HG02885 (cell line): Measurements from ENCODE around the gene NFIB.

ENCODE experiments used
- ATAC-seq: cut with Tn5 transposase; IDR thresholded peaks from one replicate; pipeline ENCODE4 v1.9.1; 2021; ENCODE audit warnings: mild to moderate bottlenecking; ENCODE audit not compliant: unreplicated experiment, poor library complexity

Gene NFIB

GRCh38 chr9:14313951-14314423 is at the start of gene NFIB:
TSS of gene NFIB (minus strand) at chr9:14314141. CDS start at chr9:14313511, 630 bp downstream.
- ATAC-seq, result no peak

- no peak for ATAC-seq
Observed at GRCh38 chr9:14362175-14362574, 48.2 kb upstream of the NFIB start.

DNA sequence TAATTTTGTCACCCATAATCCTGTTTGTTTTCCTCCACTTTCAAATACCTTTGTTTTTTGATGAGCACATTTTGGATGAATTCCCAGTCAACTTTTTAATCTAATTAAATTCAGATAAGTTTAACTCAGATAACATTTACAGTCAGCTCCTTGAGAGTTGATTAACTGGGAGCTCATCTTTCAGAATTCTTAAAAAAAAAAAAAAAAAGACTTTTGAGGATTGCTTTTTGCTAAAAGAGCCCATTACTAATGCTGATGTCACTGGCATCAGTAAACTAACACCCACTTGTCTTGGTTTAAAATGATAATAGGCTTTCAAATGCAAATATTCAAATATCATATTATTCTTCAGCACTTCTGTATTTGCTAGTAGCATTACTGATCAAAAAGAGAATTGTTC is 47.1 kb upstream of the NFIB start:
- no peak for ATAC-seq

GRCh38 chr9:14358523-14358922 is 44.6 kb upstream of the NFIB start:
- ATAC-seq, result no peak

DNA sequence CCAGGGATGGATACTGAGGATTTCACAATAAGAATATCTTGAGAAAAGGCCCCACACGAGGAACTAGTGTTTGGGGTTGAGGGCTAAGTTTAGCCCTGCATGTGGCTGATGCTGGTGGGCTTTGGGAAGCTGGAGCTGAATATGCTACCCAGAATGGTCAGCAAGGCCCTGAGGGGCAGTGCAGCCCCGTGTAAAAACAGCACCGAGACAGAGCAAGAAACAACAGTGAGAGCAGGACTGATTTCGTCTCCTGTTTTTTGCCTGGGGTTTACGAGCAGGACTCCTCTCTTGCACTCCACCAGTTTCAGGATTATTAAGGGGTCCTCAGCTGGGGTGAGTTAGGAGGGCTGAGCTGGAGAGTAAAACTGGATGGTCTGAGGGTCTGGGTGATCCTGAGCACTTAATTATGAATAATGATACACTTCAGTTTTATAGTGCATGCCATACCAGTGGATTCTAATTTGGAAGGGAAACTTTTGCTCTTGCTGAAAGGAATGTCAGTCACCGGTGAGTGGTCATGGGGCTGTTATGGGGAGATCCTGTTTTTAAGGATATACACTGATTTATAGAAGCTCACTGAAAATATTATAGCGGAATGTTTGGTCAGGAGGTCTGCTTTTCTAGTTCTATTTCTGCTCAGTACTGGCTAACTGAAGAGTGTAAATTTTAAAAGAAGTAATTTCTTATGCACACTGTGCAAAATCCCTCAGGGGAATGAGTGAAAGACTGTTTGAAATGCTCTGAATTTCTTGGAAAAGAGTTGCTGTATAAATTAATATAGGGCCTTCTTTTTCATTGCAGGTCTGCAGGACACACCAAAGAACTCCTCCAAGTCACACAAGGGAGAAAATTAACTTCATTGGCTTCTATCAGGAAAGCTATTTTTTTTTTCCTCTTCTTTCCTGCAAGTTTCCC is 42.7 kb upstream of the NFIB start:
- no peak for ATAC-seq

DNA sequence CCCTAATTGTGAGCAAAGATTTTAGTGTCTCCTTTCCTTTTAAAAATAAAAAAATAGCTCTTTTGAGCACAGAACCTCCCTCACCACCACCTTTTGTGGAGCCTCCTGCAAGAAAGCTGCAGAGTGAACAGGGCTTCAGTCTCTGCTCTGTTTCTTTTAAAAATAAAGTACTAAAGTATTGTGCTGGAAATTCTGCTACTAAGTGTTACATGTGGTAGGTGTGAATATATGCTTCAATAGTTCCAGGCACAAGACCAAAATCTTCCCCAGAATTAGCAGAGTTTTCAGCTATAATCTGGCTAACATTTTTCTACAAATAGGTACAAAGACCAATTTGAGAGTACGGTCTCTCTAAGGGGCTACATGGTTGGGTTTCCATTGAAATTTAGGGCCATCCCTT is 40.3 kb upstream of the NFIB start:
- ATAC-seq, result no peak

- ATAC-seq, result peak; percentile 90
Observed at GRCh38 chr9:14353222-14354056, 39.5 kb upstream of the NFIB start.

DNA sequence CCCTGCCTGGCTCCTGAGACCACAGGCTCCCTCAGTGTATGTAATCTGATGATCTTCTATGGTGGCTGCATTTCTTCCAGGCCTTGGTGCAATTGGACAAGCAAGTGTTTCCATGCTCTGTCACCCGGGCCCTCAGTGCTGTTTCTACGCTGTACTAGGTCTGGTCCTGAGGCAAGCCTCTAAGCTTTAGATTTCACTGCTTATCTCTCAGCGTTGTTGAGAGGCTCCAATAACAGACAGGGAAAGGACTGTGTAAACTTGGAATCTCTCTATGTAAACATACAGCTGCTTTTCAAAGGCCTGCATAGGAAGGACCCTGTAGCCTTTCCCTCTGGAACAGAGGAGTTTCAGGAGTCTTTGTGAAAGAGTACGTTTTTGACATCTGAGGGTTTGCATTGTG is 38.6 kb upstream of the NFIB start:
- ATAC-seq, result no peak

- ATAC-seq, result no peak
Observed at GRCh38 chr9:14351221-14351836, 37.4 kb upstream of the NFIB start.

GRCh38 chr9:14350754-14351153 is 36.8 kb upstream of the NFIB start:
- ATAC-seq, result no peak

DNA sequence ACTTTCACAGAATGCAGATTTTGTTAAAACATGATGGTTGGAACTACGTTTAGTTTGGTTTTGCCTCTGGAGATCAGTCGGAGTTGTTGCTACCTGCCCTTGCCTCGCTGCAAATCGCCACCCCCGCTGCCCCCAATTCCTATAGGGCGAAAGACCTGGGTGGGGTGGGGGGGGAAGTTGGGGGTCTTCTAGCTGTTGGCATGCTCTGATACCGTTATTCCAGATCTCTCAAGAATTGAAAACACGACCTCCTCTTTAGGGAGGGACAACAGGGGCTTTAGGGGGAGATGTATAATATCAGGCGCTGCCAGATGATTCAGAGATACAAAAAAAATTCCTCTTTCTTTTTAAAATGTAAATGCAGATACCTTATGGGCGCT is 36.4 kb upstream of the NFIB start:
- ATAC-seq, result no peak

DNA sequence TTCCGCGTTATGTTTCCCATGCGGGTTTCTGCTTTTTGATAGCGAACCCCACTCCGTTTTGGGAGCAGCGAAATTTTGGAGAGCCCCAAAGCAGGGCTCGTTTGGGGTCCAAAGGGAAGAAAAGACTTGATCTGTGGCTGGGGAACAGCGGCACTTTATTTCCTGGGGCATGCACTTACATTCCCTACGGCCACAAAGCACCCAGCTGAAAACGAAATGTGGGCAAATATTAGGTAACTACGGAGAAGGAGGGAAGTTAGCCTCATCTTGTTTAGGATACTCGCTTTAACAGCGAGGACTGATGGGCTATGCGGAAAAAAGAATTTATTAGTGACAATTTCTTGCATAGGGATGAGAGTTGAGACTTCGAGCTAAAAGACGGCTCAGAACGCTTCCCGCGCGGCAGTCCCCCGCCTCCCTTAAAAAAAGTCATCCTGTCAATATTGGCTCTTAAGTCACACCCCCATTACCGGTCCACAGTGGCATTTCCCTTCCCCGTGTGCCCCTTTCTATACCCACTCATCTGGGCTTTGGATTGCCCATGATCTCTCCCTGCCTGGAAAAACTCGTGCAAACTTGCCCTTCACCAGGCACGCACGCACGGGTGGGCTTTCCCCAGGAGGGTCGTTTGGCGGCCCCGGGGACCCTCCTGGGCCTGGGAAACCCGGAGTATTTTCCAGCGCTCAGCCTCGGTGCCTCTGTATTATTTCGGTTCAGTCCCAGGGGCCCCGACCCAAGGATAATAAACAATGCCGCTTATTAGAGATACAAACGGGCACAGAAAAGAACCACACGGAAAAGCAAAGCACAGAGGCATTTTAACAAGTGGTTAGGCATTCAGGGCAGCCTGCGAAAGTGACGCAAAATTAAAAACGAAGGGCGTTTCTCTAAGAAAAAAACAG is 35.8 kb upstream of the NFIB start:
- no peak for ATAC-seq

- no peak for ATAC-seq
Observed at GRCh38 chr9:14349146-14349446, 35.2 kb upstream of the NFIB start.

DNA sequence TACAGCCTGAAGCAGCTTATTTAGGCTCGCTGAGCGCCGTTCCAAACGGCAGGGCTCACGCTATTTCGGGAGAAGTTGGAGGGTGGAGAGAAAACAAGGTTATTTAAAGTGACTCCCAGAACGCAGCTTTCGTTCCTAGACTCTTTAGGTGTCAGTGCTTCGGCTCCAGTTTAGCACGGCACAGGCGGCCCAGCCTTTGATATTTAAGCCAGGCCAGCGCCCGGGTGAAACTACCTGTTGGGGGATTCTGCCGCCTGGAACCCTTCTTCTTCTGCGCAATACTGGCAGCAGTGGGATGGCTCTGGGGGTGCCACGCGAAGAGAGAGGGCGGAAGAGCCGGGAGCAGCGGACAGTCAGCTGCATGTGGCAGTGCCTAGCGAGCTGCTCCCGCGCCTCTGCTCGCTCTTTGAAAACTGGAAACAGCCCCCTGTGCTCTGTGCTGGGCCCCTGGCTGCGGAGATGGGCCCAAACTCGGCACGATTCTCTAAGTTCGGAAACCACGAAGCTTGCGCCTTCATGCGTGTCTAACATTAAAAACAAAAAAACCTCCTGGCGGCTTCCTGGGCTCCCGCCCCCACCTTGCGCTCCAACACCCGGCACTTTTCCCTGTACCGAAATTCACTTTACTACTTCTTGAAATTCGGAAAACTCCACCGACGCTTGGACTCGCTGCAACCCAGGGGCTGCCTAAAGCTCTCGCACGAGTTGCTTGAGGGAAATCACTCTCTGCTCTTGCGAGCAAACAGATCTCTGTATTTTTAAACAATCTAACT is 34.6 kb upstream of the NFIB start:
- ATAC-seq, result no peak

GRCh38 chr9:14348123-14348372 is 34.1 kb upstream of the NFIB start:
- no peak for ATAC-seq

GRCh38 chr9:14347406-14348122 is 33.6 kb upstream of the NFIB start:
- ATAC-seq, result no peak

DNA sequence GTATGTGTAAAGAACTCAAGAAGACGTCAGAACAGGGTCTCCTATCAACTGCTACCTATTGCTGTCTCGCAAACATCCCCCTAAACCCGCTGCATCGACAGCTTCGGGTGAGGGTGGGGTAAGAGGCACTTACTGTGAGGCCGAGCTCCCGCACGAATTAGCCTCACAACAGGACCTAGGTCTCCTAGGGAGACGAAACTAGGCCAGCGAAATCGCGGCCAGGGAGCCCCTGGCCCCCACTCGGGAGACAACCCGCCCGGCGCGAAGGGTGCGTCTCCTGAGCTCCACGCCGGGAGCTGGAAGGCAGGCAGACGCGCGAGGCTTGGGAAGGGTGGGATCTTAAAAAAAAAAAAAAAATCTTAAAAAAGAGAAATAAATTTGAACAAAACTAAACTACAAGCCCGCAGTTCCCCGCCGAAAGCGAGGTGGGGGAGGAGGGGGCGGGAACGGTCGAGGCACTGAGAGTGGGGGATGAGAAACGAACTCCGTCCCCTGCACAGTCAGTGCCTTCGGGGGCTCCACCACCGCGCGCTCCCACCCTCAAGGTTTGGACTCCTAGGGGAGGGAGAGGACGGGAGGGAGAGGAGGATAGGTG is 33.0 kb upstream of the NFIB start:
- no peak for ATAC-seq

DNA sequence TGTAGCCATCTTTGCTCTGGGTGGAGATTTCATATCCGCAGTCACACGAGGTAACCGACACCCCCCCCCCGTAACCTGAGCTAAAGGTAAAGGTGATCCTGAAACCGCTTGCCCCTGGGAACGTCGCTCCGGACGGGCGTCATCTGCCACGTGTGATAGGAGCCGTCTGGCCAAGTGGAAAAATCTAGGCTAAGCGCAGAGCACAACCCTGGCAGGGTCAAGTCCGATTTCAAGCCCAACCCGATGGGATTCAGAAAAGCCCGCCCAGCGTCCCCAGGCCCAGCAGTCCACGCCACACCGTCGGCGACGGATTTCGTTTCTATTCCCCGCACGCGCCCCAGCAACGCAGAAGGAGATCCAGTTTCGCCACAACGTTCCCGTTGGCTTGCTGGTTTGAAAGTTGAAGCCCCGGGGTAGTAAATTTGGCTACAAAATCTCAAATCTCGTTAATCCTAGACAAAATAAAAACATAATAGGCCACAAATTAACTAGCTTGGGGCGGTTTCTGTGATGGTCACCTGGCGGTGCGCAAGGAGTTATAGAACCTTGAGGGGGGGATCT is 32.4 kb upstream of the NFIB start:
- no peak for ATAC-seq
